ENCODE results near the gene LINGO1. TPM values are rescaled to one million over a fixed set of nuclear protein-coding genes. Genes with fewer than 3 reads are reported as not detected.

The LINGO1 gene
- total and polyA plus RNA-seq, 9 of the 15 experiments (the other 6 are each of a cell fraction or from before 2014, with no cell fraction given): 0.07 to 15.3 (median 2.1) TPM

GRCh38 chr15:77659350-77660321, 26.9 kb upstream of the LINGO1 start (continued):
- TF ChIP-seq SRSF1 (IDR thresholded peaks at IDR 0.05; ENCODE audit: low read depth, low read length) (no peak), REST (IDR thresholded peaks at IDR 0.05; ENCODE audit: borderline replicate concordance) (peak; percentile 53; the same call in 1 of the 2 replicates), REST (CRISPR knock-in tag; IDR thresholded peaks at IDR 0.05; ENCODE audit: low read depth) (no peak), PML (IDR thresholded peaks at IDR 0.05; ENCODE audit: low read length) (no peak), ESRRA (IDR thresholded peaks at IDR 0.05; ENCODE audit: borderline replicate concordance, low read depth) (peak; percentile 17; the same call in 1 of the 2 replicates), CEBPB (tag; IDR thresholded peaks at IDR 0.05) (0 out of 2 replicates have a peak, but pooled peaks have one; percentile 43), ZNF644 (tag; IDR thresholded peaks at IDR 0.05; ENCODE audit: low read depth) (no peak), IRF2 (CRISPR knock-in tag; IDR thresholded peaks at IDR 0.05) (no peak), ARID3A (IDR thresholded peaks at IDR 0.05; ENCODE audit: borderline replicate concordance, low read depth, low read length) (no peak), FOXM1 (IDR thresholded peaks at IDR 0.05; ENCODE audit: low read depth) (no peak), FOXM1 (CRISPR knock-in tag; IDR thresholded peaks at IDR 0.05; ENCODE audit: low read depth) (no peak), ELK1 (CRISPR knock-in tag; IDR thresholded peaks at IDR 0.05) (no peak), ARHGAP35 (IDR thresholded peaks at IDR 0.05; ENCODE audit: partially characterized antibody) (no peak), MYC (IDR thresholded peaks at IDR 0.05; ENCODE audit: low read depth, low read length) (0 out of 2 replicates have a peak, but pooled peaks have one; percentile 20), MYC (CRISPR knock-in tag; IDR thresholded peaks at IDR 0.05; ENCODE audit: borderline replicate concordance, low read depth) (no peak), KDM1A (IDR thresholded peaks at IDR 0.05) (no peak), CBX1 (IDR thresholded peaks at IDR 0.05; ENCODE audit: low read depth) (no peak)
